Glutamatergic neuron (in vitro differentiated cells): ENCODE measurements around the gene SLC26A6. TPM values are rescaled to one million over a fixed set of nuclear protein-coding genes. Genes with fewer than 3 reads are reported as not detected.

Experiments used
- DNase-seq: peaks from one replicate; pipeline ENCODE4 v3.0.0; 2022
- H3K27ac Mint-ChIP-seq: one replicate; pipeline ENCODE4 v1.8.0; 2020; ENCODE audit warnings: mild to moderate bottlenecking, mixed read lengths, inconsistent platforms; ENCODE audit not compliant: unreplicated experiment
- H3K27me3 Mint-ChIP-seq: one replicate; pipeline ENCODE4 v1.8.0; 2020; ENCODE audit warnings: mild to moderate bottlenecking, moderate library complexity, mixed read lengths, inconsistent platforms; ENCODE audit not compliant: unreplicated experiment
- H3K36me3 Mint-ChIP-seq: one replicate; pipeline ENCODE4 v1.8.0; 2020; ENCODE audit warnings: mild to moderate bottlenecking, mixed read lengths, inconsistent platforms; ENCODE audit not compliant: unreplicated experiment
- H3K4me1 Mint-ChIP-seq: one replicate; pipeline ENCODE4 v1.8.0; 2020; ENCODE audit warnings: mild to moderate bottlenecking, low read depth, mixed read lengths, inconsistent platforms; ENCODE audit not compliant: unreplicated experiment
- H3K4me3 Mint-ChIP-seq: one replicate; pipeline ENCODE4 v1.8.0; 2020; ENCODE audit warnings: mild to moderate bottlenecking, mixed read lengths, inconsistent platforms; ENCODE audit not compliant: unreplicated experiment
- H3K9me3 Mint-ChIP-seq: one replicate; pipeline ENCODE4 v1.8.0; 2020; ENCODE audit warnings: mild to moderate bottlenecking, moderate library complexity, mixed read lengths, inconsistent platforms; ENCODE audit not compliant: unreplicated experiment
- CTCF ChIP-seq: fragments of 200-600 bp; sonication (generic); IDR thresholded peaks from one replicate; pipeline ENCODE4 v1.5.0; 2021; ENCODE audit not compliant: partially characterized antibody, unreplicated experiment
- total RNA-seq: library from RNA; stranded (reverse); fragmentation: NEBNext Ultra II Directional; extraction: Animal tissue kit (Norgen Biotek cat#: 25700); gene quantifications from one replicate; pipeline ENCODE4 v1.2.1, GENCODE V29; 2021; ENCODE audit not compliant: unreplicated experiment

The SLC26A6 gene
- total RNA-seq, 1 donor from 2014 or later = 26.0 TPM

- Mint-ChIP-seq H3K27me3 (peaks cover 9% of the 10 kb centered on the region), H3K4me1 (peaks cover 1% of the 10 kb centered on the region), H3K27ac (no peak overlapping the region), H3K4me3 (no peak overlapping the region), H3K36me3 (peaks cover 9% of the 10 kb centered on the region), H3K9me3 (peaks cover 6% of the 10 kb centered on the region)
- DNase-seq = no peak
- TF ChIP-seq CTCF = no peak
Observed at GRCh38 chr3:48648188-48648850, 13.1 kb upstream of the SLC26A6 start.

GRCh38 chr3:48647714-48648113, 12.5 kb upstream of the SLC26A6 start:
- TF ChIP-seq CTCF = no peak
- H3K27me3 Mint-ChIP-seq = peaks cover 6% of the 10 kb centered on the region
- H3K4me3 Mint-ChIP-seq = no peak overlapping the region
- H3K27ac Mint-ChIP-seq = no peak overlapping the region
- peaks cover 6% of the 10 kb centered on the region for H3K9me3 Mint-ChIP-seq
- DNase-seq = no peak
- peaks cover 1% of the 10 kb centered on the region for H3K4me1 Mint-ChIP-seq
- peaks cover 5% of the 10 kb centered on the region for H3K36me3 Mint-ChIP-seq

- peaks cover 5% of the 10 kb centered on the region for H3K36me3 Mint-ChIP-seq
- peaks cover 5% of the 10 kb centered on the region for H3K9me3 Mint-ChIP-seq
- TF ChIP-seq CTCF = no peak
- peaks cover 9% of the 10 kb centered on the region for H3K27me3 Mint-ChIP-seq
- no peak overlapping the region for H3K27ac Mint-ChIP-seq
- no peak overlapping the region for H3K4me3 Mint-ChIP-seq
- DNase-seq = no peak
- peaks cover 1% of the 10 kb centered on the region for H3K4me1 Mint-ChIP-seq
Observed at GRCh38 chr3:48644898-48645760, 9.9 kb upstream of the SLC26A6 start.

- Mint-ChIP-seq H3K27ac (no peak overlapping the region), H3K9me3 (peaks cover 5% of the 10 kb centered on the region), H3K36me3 (peaks cover 5% of the 10 kb centered on the region), H3K4me1 (peaks cover 6% of the 10 kb centered on the region), H3K27me3 (peaks cover 9% of the 10 kb centered on the region), H3K4me3 (no peak overlapping the region)
- no peak for DNase-seq
- TF ChIP-seq CTCF = no peak
Observed at GRCh38 chr3:48642605-48643004, 7.3 kb upstream of the SLC26A6 start.

GRCh38 chr3:48641396-48641795, 6.1 kb upstream of the SLC26A6 start:
- Mint-ChIP-seq H3K9me3 (peaks cover 7% of the 10 kb centered on the region), H3K4me3 (no peak overlapping the region), H3K36me3 (peaks cover 5% of the 10 kb centered on the region), H3K27ac (no peak overlapping the region), H3K4me1 (peaks cover 15% of the 10 kb centered on the region), H3K27me3 (peaks cover 5% of the 10 kb centered on the region)
- no peak for DNase-seq
- no peak for TF ChIP-seq CTCF
